GM06990 (cell line): ENCODE data around the gene ZNF470.

ENCODE experiments used
- DNase-seq: peaks from one replicate; pipeline ENCODE4 v3.0.0-alpha.2; 2011; ENCODE audit not compliant: insufficient read length; ENCODE audit errors: extremely low read depth
- H3K27me3 ChIP-seq: replicated peaks from 2 replicates; pipeline ENCODE4 v1.6.0; 2011; ENCODE audit warnings: low read length; ENCODE audit not compliant: control insufficient read depth, insufficient read depth
- H3K36me3 ChIP-seq: 2 replicates; pipeline ENCODE4 v1.5.1; 2011; ENCODE audit warnings: low read length; ENCODE audit not compliant: control insufficient read depth, insufficient read depth
- H3K4me3 ChIP-seq: replicated peaks from 2 replicates; pipeline ENCODE4 v1.5.1; 2011; ENCODE audit warnings: low read depth, mild to moderate bottlenecking, control low read depth, low read length
- CTCF ChIP-seq: IDR thresholded peaks from 2 replicates; pipeline ENCODE4 v1.5.1; 2011; ENCODE audit warnings: low read length, control low read depth, mild to moderate bottlenecking, inconsistent platforms; ENCODE audit not compliant: insufficient read depth, poor library complexity, severe bottlenecking

Gene ZNF470

GRCh38 chr19:56612737-56613136 is 45.5 kb downstream of the ZNF470 start:
- Histone ChIP-seq H3K36me3 (no peaks in the 10 kb centered on the region), H3K27me3 (no peaks in the 10 kb centered on the region), H3K4me3 (no peak overlapping the region)
- TF ChIP-seq CTCF, result no peak
- no peak for DNase-seq

GRCh38 chr19:56613639-56614038 is 46.4 kb downstream of the ZNF470 start:
- TF ChIP-seq CTCF, result no peak
- Histone ChIP-seq H3K27me3 (no peaks in the 10 kb centered on the region), H3K4me3 (no peak overlapping the region), H3K36me3 (no peaks in the 10 kb centered on the region)
- no peak for DNase-seq

GRCh38 chr19:56617531-56617930 is 50.3 kb downstream of the ZNF470 start:
- DNase-seq, result no peak
- peaks cover 2% of the 10 kb centered on the region for H3K36me3 ChIP-seq
- no peak overlapping the region for H3K4me3 ChIP-seq
- no peak for TF ChIP-seq CTCF
- no peaks in the 10 kb centered on the region for H3K27me3 ChIP-seq

- peaks cover 2% of the 10 kb centered on the region for H3K36me3 ChIP-seq
- no peaks in the 10 kb centered on the region for H3K27me3 ChIP-seq
- no peak overlapping the region for H3K4me3 ChIP-seq
- TF ChIP-seq CTCF, result no peak
- no peak for DNase-seq
Measured at GRCh38 chr19:56619121-56619520, 51.9 kb downstream of the ZNF470 start.

- no peak for DNase-seq
- Histone ChIP-seq H3K36me3 (peaks cover 2% of the 10 kb centered on the region), H3K4me3 (no peak overlapping the region), H3K27me3 (no peaks in the 10 kb centered on the region)
- no peak for TF ChIP-seq CTCF
Measured at GRCh38 chr19:56622374-56622773, 55.1 kb downstream of the ZNF470 start.

- DNase-seq, result no peak
- H3K36me3 ChIP-seq, result peaks cover 2% of the 10 kb centered on the region
- no peak overlapping the region for H3K4me3 ChIP-seq
- no peak for TF ChIP-seq CTCF
- no peaks in the 10 kb centered on the region for H3K27me3 ChIP-seq
Measured at GRCh38 chr19:56623006-56623405, 55.7 kb downstream of the ZNF470 start.
